ENCODE results near the gene TMEM196.

GRCh38 chr7:19696926-19697325 lies 76.5 kb downstream of the TMEM196 start:
- TF ChIP-seq, protein P1, sequence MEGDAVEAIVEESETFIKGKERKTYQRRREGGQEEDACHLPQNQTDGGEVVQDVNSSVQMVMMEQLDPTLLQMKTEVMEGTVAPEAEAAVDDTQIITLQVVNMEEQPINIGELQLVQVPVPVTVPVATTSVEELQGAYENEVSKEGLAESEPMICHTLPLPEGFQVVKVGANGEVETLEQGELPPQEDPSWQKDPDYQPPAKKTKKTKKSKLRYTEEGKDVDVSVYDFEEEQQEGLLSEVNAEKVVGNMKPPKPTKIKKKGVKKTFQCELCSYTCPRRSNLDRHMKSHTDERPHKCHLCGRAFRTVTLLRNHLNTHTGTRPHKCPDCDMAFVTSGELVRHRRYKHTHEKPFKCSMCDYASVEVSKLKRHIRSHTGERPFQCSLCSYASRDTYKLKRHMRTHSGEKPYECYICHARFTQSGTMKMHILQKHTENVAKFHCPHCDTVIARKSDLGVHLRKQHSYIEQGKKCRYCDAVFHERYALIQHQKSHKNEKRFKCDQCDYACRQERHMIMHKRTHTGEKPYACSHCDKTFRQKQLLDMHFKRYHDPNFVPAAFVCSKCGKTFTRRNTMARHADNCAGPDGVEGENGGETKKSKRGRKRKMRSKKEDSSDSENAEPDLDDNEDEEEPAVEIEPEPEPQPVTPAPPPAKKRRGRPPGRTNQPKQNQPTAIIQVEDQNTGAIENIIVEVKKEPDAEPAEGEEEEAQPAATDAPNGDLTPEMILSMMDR (IDR thresholded peaks at IDR 0.05): no peak
- TF ChIP-seq POLR2A (IDR thresholded peaks at IDR 0.05) (no peak), EP300 (IDR thresholded peaks at IDR 0.05) (no peak)

Data from stomach (tissue), 4 donors.